ENCODE data around the gene SINHCAF.

The SINHCAF gene

GRCh38 chr12:31231611-31232360 is 94.2 kb downstream of the SINHCAF start:
- DNase-seq = no peak
